Measurements from ENCODE around the gene NR1D2.

NR1D2 gene

GRCh38 chr3:23950293-23950692, 5.2 kb downstream of the NR1D2 start:
- no peak overlapping the region for H3K9ac ChIP-seq (ENCODE audit: low read depth, low read length)
- peaks cover 20% of the 10 kb centered on the region for H3K4me1 ChIP-seq (ENCODE audit: control insufficient read depth, insufficient read depth, low read length)
- H3K4me2 ChIP-seq (ENCODE audit: low read length), result no peak overlapping the region
- no peaks in the 10 kb centered on the region for H3K27me3 ChIP-seq (ENCODE audit: control insufficient read depth, insufficient read depth, low read length)
- no peak overlapping the region for H3K4me3 ChIP-seq (ENCODE audit: low read length)
- H3K36me3 ChIP-seq (ENCODE audit: insufficient read depth, low read length), result no peaks in the 10 kb centered on the region
- no peaks in the 10 kb centered on the region for H3K9me3 ChIP-seq (replicated peaks; ENCODE audit: low read length)

DNA sequence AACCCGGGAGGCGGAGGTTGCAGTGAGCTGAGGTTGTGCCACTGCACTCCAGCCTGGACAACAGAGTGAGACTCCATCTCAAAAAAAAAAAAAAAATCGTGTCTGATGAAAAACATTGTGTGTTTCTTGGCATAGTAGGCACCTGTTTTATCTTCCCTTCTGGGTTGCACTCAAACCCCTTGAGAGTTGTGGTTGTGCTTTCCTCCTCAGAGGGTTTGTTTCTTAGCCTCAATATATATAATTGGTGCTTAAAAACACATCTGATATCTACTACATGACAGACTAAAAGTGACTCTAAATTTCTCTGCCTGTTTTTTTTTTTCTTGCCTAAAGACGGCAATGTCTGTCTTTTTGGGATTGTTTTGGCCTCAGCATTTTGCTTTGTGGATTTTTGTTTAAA, 7.6 kb downstream of the NR1D2 start:
- Histone ChIP-seq H3K9me3 (replicated peaks; ENCODE audit: low read length) (no peaks in the 10 kb centered on the region), H3K9ac (ENCODE audit: low read depth, low read length) (no peak overlapping the region), H3K36me3 (ENCODE audit: insufficient read depth, low read length) (no peaks in the 10 kb centered on the region), H3K4me1 (ENCODE audit: control insufficient read depth, insufficient read depth, low read length) (peaks cover 6% of the 10 kb centered on the region), H3K4me2 (ENCODE audit: low read length) (no peak overlapping the region), H3K4me3 (ENCODE audit: low read length) (no peak overlapping the region), H3K27me3 (ENCODE audit: control insufficient read depth, insufficient read depth, low read length) (no peaks in the 10 kb centered on the region)

DNA sequence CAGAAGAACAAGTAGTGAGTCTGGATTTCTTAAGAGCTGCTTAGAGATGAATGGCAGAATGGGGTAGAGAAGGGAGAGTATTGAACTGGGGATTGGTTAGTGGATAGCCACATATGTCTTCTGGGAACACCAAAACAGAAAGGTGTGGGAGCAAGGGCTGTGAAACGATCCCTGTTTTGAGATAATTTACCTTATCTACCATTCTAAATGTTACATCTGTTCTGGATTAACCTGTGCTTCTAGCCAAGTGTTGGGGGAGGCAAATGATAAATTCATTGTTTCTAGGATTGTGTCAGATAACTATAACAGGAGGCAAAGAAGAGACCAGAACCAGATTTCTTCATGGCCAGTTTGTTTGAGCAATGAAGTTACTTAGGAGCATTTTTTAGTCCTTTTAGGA, 8.4 kb downstream of the NR1D2 start:
- Histone ChIP-seq H3K9ac (ENCODE audit: low read depth, low read length) (no peak overlapping the region), H3K36me3 (ENCODE audit: insufficient read depth, low read length) (no peaks in the 10 kb centered on the region), H3K4me1 (ENCODE audit: control insufficient read depth, insufficient read depth, low read length) (no peaks in the 10 kb centered on the region), H3K9me3 (replicated peaks; ENCODE audit: low read length) (no peaks in the 10 kb centered on the region), H3K4me3 (ENCODE audit: low read length) (no peak overlapping the region), H3K27me3 (ENCODE audit: control insufficient read depth, insufficient read depth, low read length) (no peaks in the 10 kb centered on the region), H3K4me2 (ENCODE audit: low read length) (no peak overlapping the region)

DNA sequence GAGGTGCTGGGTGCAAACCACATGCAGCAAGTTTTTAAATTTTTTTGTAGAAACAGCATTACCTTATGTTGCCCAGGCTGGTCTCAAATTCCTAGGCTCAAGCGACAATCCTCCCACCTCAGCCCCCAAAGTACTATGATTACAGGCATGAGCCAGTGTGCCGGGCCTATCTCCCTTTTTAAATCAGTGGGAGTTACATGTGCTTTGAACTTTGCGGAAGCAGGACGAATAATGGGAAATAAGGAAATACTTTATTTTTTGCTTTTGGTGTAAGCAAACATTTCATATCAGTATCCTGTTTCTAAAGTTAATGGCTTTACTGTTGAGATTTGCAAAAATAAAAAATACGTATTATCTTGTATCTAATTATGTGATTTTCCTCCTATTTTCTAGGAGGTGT, 9.1 kb downstream of the NR1D2 start:
- Histone ChIP-seq H3K4me1 (ENCODE audit: control insufficient read depth, insufficient read depth, low read length) (peaks cover 5% of the 10 kb centered on the region), H3K27me3 (ENCODE audit: control insufficient read depth, insufficient read depth, low read length) (no peaks in the 10 kb centered on the region), H3K9me3 (replicated peaks; ENCODE audit: low read length) (no peaks in the 10 kb centered on the region)

DNA sequence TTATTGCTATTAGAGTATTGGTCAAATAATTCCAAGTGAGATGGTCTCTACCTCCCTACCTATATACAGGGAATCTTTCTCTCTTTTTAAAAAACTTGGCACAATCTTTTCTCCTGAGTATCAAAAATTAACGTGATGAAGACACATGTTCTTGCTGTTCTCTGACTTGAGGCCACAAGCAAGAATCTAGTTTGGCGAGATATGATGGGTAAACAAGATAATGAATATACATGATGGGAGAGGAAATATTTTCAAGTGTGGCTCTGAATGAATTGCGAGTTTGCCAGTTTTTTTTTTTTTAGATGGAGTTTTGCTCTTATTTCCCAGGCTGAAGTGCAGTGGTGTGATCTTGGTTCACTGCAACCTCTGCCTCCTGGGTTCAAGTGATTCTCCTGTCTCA, 11.6 kb downstream of the NR1D2 start:
- H3K9me3 ChIP-seq (replicated peaks; ENCODE audit: low read length), result no peaks in the 10 kb centered on the region
- peaks cover under 1% of the 10 kb centered on the region for H3K36me3 ChIP-seq (ENCODE audit: insufficient read depth, low read length)
- no peak overlapping the region for H3K9ac ChIP-seq (ENCODE audit: low read depth, low read length)
- no peak overlapping the region for H3K4me2 ChIP-seq (ENCODE audit: low read length)
- peaks cover 14% of the 10 kb centered on the region for H3K4me1 ChIP-seq (ENCODE audit: control insufficient read depth, insufficient read depth, low read length)
- H3K4me3 ChIP-seq (ENCODE audit: low read length), result no peak overlapping the region
- no peaks in the 10 kb centered on the region for H3K27me3 ChIP-seq (ENCODE audit: control insufficient read depth, insufficient read depth, low read length)

More for the DNA sequence above, 9.1 kb downstream of the NR1D2 start:
- Histone ChIP-seq H3K9ac (ENCODE audit: low read depth, low read length) (no peak overlapping the region), H3K4me2 (ENCODE audit: low read length) (no peak overlapping the region), H3K4me3 (ENCODE audit: low read length) (no peak overlapping the region), H3K36me3 (ENCODE audit: insufficient read depth, low read length) (no peaks in the 10 kb centered on the region)

GRCh38 chr3:23959135-23959900, 14.2 kb downstream of the NR1D2 start:
- no peak overlapping the region for H3K4me3 ChIP-seq (ENCODE audit: low read length)
- H3K9me3 ChIP-seq (replicated peaks; ENCODE audit: low read length), result no peaks in the 10 kb centered on the region
- no peaks in the 10 kb centered on the region for H3K27me3 ChIP-seq (ENCODE audit: control insufficient read depth, insufficient read depth, low read length)
- H3K36me3 ChIP-seq (ENCODE audit: insufficient read depth, low read length), result peaks cover 11% of the 10 kb centered on the region
- peak overlapping the region; percentile 45 for H3K9ac ChIP-seq (ENCODE audit: low read depth, low read length)
- H3K4me1 ChIP-seq (ENCODE audit: control insufficient read depth, insufficient read depth, low read length), result peaks cover 21% of the 10 kb centered on the region
- H3K4me2 ChIP-seq (ENCODE audit: low read length), result peak overlapping the region; percentile 41

DNA sequence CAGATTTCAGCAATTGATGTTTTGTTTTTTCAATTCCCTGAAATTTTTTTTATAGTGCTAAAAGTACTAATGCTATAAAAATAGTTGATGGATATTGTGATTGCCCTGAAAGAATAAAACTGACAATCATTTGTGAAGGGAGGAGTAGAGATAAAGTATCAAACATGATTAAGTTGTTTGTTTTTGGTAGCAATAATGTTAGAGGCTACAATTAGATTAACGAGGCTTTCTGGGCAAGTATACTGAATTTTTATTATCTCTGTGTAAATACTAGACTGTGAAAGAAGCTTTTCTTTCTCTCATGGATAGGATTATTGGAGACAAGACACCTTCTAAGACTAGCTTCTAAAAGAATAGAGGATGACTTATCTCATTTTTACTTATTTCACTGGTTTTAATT, 15.6 kb downstream of the NR1D2 start:
- Histone ChIP-seq H3K9me3 (replicated peaks; ENCODE audit: low read length) (no peaks in the 10 kb centered on the region), H3K4me1 (ENCODE audit: control insufficient read depth, insufficient read depth, low read length) (peaks cover 21% of the 10 kb centered on the region), H3K36me3 (ENCODE audit: insufficient read depth, low read length) (peaks cover 11% of the 10 kb centered on the region), H3K9ac (ENCODE audit: low read depth, low read length) (no peak overlapping the region), H3K4me2 (ENCODE audit: low read length) (no peak overlapping the region), H3K4me3 (ENCODE audit: low read length) (no peak overlapping the region), H3K27me3 (ENCODE audit: control insufficient read depth, insufficient read depth, low read length) (no peaks in the 10 kb centered on the region)

DNA sequence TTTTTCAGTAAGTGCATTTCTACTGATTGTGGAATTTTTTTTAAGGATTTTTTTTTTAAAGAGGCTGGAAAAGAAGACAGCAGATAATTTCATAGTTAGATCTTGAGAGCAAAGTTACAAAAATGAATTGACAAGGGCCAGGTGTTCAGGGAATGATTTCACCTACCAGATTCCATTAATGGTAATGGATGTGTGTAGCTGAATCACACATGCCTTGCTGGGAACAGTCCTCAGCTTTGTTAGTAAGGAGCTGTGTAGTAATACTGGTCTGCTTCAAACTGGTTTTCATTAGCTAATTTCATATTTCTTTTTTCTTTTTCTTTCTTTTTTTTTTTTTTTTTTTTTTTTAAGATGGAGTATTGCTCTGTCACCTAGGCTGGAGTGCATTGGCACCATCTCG, 16.0 kb downstream of the NR1D2 start:
- no peak overlapping the region for H3K4me3 ChIP-seq (ENCODE audit: low read length)
- no peaks in the 10 kb centered on the region for H3K27me3 ChIP-seq (ENCODE audit: control insufficient read depth, insufficient read depth, low read length)
- H3K9me3 ChIP-seq (replicated peaks; ENCODE audit: low read length), result no peaks in the 10 kb centered on the region
- H3K9ac ChIP-seq (ENCODE audit: low read depth, low read length), result no peak overlapping the region
- H3K4me1 ChIP-seq (ENCODE audit: control insufficient read depth, insufficient read depth, low read length), result peaks cover 25% of the 10 kb centered on the region
- H3K36me3 ChIP-seq (ENCODE audit: insufficient read depth, low read length), result peaks cover 11% of the 10 kb centered on the region
- H3K4me2 ChIP-seq (ENCODE audit: low read length), result no peak overlapping the region

DNA sequence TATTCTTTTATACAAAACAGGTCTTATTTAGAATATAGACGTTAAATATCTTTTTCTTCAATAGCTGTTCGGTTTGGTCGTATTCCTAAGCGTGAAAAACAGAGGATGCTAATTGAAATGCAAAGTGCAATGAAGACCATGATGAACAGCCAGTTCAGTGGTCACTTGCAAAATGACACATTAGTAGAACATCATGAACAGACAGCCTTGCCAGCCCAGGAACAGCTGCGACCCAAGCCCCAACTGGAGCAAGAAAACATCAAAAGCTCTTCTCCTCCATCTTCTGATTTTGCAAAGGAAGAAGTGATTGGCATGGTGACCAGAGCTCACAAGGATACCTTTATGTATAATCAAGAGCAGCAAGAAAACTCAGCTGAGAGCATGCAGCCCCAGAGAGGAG, 16.8 kb downstream of the NR1D2 start:
- no peak overlapping the region for H3K9ac ChIP-seq (ENCODE audit: low read depth, low read length)
- peaks cover 29% of the 10 kb centered on the region for H3K4me1 ChIP-seq (ENCODE audit: control insufficient read depth, insufficient read depth, low read length)
- H3K9me3 ChIP-seq (replicated peaks; ENCODE audit: low read length), result no peaks in the 10 kb centered on the region
- H3K4me2 ChIP-seq (ENCODE audit: low read length), result no peak overlapping the region
- peaks cover 11% of the 10 kb centered on the region for H3K36me3 ChIP-seq (ENCODE audit: insufficient read depth, low read length)
- H3K27me3 ChIP-seq (ENCODE audit: control insufficient read depth, insufficient read depth, low read length), result no peaks in the 10 kb centered on the region
- no peak overlapping the region for H3K4me3 ChIP-seq (ENCODE audit: low read length)

DNA sequence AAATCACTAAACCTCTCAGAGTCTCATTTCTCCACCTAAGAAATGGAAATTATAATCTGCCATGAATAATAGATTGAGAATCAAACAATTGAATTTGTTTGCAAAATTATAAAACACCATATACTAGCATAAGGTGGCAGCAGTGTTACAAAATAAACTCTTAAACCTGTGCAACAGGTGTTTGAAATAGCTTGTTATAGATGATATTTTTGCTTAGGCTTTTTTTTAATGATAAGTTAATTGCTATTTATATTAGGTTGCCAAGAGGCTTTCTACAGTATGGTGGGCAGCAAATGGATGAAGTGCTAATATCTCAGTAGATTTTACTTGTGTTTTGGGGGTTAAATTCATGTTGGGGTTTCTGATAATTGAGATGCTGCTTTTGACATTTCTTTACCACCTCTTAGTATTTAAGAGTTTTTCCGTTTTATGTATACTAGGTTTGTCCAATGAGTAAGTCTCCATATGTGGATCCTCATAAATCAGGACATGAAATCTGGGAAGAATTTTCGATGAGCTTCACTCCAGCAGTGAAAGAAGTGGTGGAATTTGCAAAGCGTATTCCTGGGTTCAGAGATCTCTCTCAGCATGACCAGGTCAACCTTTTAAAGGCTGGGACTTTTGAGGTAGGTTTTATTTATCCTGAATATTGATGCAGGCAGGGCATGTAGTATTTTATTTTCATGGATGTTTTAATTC, 19.6 kb downstream of the NR1D2 start:
- no peak overlapping the region for H3K4me3 ChIP-seq (ENCODE audit: low read length)
- no peak overlapping the region for H3K9ac ChIP-seq (ENCODE audit: low read depth, low read length)

GRCh38 chr3:23966328-23966727, 21.2 kb downstream of the NR1D2 start:
- no peak overlapping the region for H3K4me3 ChIP-seq (ENCODE audit: low read length)
- peaks cover 28% of the 10 kb centered on the region for H3K4me1 ChIP-seq (ENCODE audit: control insufficient read depth, insufficient read depth, low read length)
- no peaks in the 10 kb centered on the region for H3K9me3 ChIP-seq (replicated peaks; ENCODE audit: low read length)
- H3K4me2 ChIP-seq (ENCODE audit: low read length), result no peak overlapping the region
- no peak overlapping the region for H3K9ac ChIP-seq (ENCODE audit: low read depth, low read length)
- H3K27me3 ChIP-seq (ENCODE audit: control insufficient read depth, insufficient read depth, low read length), result no peaks in the 10 kb centered on the region
- peaks cover 11% of the 10 kb centered on the region for H3K36me3 ChIP-seq (ENCODE audit: insufficient read depth, low read length)

More for the DNA sequence above, 19.6 kb downstream of the NR1D2 start:
- H3K27me3 ChIP-seq (ENCODE audit: control insufficient read depth, insufficient read depth, low read length), result no peaks in the 10 kb centered on the region
- no peak overlapping the region for H3K4me2 ChIP-seq (ENCODE audit: low read length)
- peaks cover 11% of the 10 kb centered on the region for H3K36me3 ChIP-seq (ENCODE audit: insufficient read depth, low read length)
- H3K4me1 ChIP-seq (ENCODE audit: control insufficient read depth, insufficient read depth, low read length), result peaks cover 31% of the 10 kb centered on the region
- H3K9me3 ChIP-seq (replicated peaks; ENCODE audit: low read length), result no peaks in the 10 kb centered on the region
